ENCODE results near the gene TREH.

TREH gene

GRCh38 chr11:118663381-118663780 is 16.1 kb downstream of the TREH start:
- DNase-seq = no peak

- DNase-seq = no peak
These were observed 16.8 kb downstream of the TREH start for GRCh38 chr11:118662401-118663271.

- DNase-seq = no peak
These were observed 17.8 kb downstream of the TREH start for GRCh38 chr11:118661425-118662301.

- DNase-seq = no peak
These were observed 18.6 kb downstream of the TREH start for GRCh38 chr11:118660681-118661424.

GRCh38 chr11:118659953-118660680 is 19.3 kb downstream of the TREH start:
- no peak for DNase-seq

- peak; percentile 59 for DNase-seq
These were observed 20.0 kb downstream of the TREH start for GRCh38 chr11:118659314-118659952.

- DNase-seq = no peak
These were observed 20.8 kb downstream of the TREH start for GRCh38 chr11:118658429-118659313.

GRCh38 chr11:118657709-118658428 is 21.6 kb downstream of the TREH start:
- no peak for DNase-seq

- no peak for DNase-seq
These were observed 22.2 kb downstream of the TREH start for GRCh38 chr11:118657238-118657637.

GRCh38 chr11:118656563-118657165 is 22.8 kb downstream of the TREH start:
- no peak for DNase-seq

- DNase-seq = no peak
These were observed 23.8 kb downstream of the TREH start for GRCh38 chr11:118655486-118656190.

GRCh38 chr11:118653684-118654390 is 25.6 kb downstream of the TREH start:
- no peak for DNase-seq

- no peak for DNase-seq
These were observed 26.7 kb downstream of the TREH start for GRCh38 chr11:118652681-118653181.

GRCh38 chr11:118651820-118652219 is 27.6 kb downstream of the TREH start:
- no peak for DNase-seq

- no peak for DNase-seq
These were observed 29.1 kb downstream of the TREH start for GRCh38 chr11:118650366-118650765.

- no peak for DNase-seq
These were observed 29.5 kb downstream of the TREH start for GRCh38 chr11:118649941-118650340.

GRCh38 chr11:118648291-118648690 is 31.2 kb downstream of the TREH start:
- DNase-seq = no peak

- no peak for DNase-seq
These were observed 33.1 kb downstream of the TREH start for GRCh38 chr11:118646393-118646792.
